GM18873 (cell line): Measurements from ENCODE around the gene BMP2K.
"Not testable (repeated sequence)": the region's sequence is repeated elsewhere in the genome, so short reads cannot be mapped to it uniquely, and the experiment has no call there.

Experiments used
- ATAC-seq: cut with Tn5 transposase; IDR thresholded peaks from one replicate; pipeline ENCODE4 v1.9.1; 2021; ENCODE audit warnings: mild to moderate bottlenecking, moderate library complexity, moderate number of reproducible peaks; ENCODE audit not compliant: unreplicated experiment, low FRiP score

The BMP2K gene

GRCh38 chr4:78787392-78788006, 11.3 kb downstream of the BMP2K start:
- ATAC-seq: no peak

GRCh38 chr4:78788007-78788889, 12.1 kb downstream of the BMP2K start:
- no peak for ATAC-seq

GRCh38 chr4:78795594-78796416, 19.7 kb downstream of the BMP2K start:
- ATAC-seq: not testable (repeated sequence)

GRCh38 chr4:78796526-78796925, 20.4 kb downstream of the BMP2K start:
- ATAC-seq: no peak

- no peak for ATAC-seq
Observed at GRCh38 chr4:78797777-78798284, 21.7 kb downstream of the BMP2K start.

- no peak for ATAC-seq
Observed at GRCh38 chr4:78799551-78800495, 23.7 kb downstream of the BMP2K start.

GRCh38 chr4:78800965-78801364, 24.8 kb downstream of the BMP2K start:
- no peak for ATAC-seq

- no peak for ATAC-seq
Observed at GRCh38 chr4:78803983-78804382, 27.8 kb downstream of the BMP2K start.

- ATAC-seq: no peak
Observed at GRCh38 chr4:78806943-78807460, 30.9 kb downstream of the BMP2K start.

- ATAC-seq: no peak
Observed at GRCh38 chr4:78809295-78809694, 33.1 kb downstream of the BMP2K start.

- ATAC-seq: no peak
Observed at GRCh38 chr4:78809928-78810835, 34.0 kb downstream of the BMP2K start.

- ATAC-seq: no peak
Observed at GRCh38 chr4:78811034-78811433, 34.9 kb downstream of the BMP2K start.

- ATAC-seq: no peak
Observed at GRCh38 chr4:78818530-78819079, 42.5 kb downstream of the BMP2K start.

- ATAC-seq: no peak
Observed at GRCh38 chr4:78824001-78824400, 47.9 kb downstream of the BMP2K start.

- ATAC-seq: no peak
Observed at GRCh38 chr4:78827191-78827590, 51.0 kb downstream of the BMP2K start.

GRCh38 chr4:78829296-78829695, 53.1 kb downstream of the BMP2K start:
- ATAC-seq: no peak

- not testable (repeated sequence) for ATAC-seq
Observed at GRCh38 chr4:78839676-78840075, 63.5 kb downstream of the BMP2K start.

GRCh38 chr4:78840286-78840685, 64.1 kb downstream of the BMP2K start:
- ATAC-seq: not testable (repeated sequence)
